ENCODE results near the gene CAPN13. TPM values are rescaled to one million over a fixed set of nuclear protein-coding genes. Genes with fewer than 3 reads are reported as not detected.
"Not testable (repeated sequence)": the region's sequence is repeated elsewhere in the genome, so short reads cannot be mapped to it uniquely, and the experiment has no call there.

The CAPN13 gene
- total RNA-seq, 1 donor from 2014 or later: 0.30 TPM

- DNase-seq: no peak
Observed at GRCh38 chr2:30705056-30705455, 102.2 kb downstream of the CAPN13 start.

GRCh38 chr2:30704309-30705020 is 102.8 kb downstream of the CAPN13 start:
- DNase-seq: no peak

- DNase-seq: no peak
Observed at GRCh38 chr2:30702694-30703093, 104.6 kb downstream of the CAPN13 start.

- DNase-seq: no peak
Observed at GRCh38 chr2:30701782-30702181, 105.5 kb downstream of the CAPN13 start.

- DNase-seq: not testable (repeated sequence)
Observed at GRCh38 chr2:30697242-30698103, 109.8 kb downstream of the CAPN13 start.

- no peak for DNase-seq
Observed at GRCh38 chr2:30695749-30696148, 111.5 kb downstream of the CAPN13 start.

GRCh38 chr2:30694286-30695055 is 112.8 kb downstream of the CAPN13 start:
- peak; percentile 41 for DNase-seq

- DNase-seq: no peak
Observed at GRCh38 chr2:30693821-30694281, 113.4 kb downstream of the CAPN13 start.

GRCh38 chr2:30692829-30693275 is 114.4 kb downstream of the CAPN13 start:
- no peak for DNase-seq

- no peak for DNase-seq
Observed at GRCh38 chr2:30691948-30692828, 115.1 kb downstream of the CAPN13 start.

GRCh38 chr2:30691091-30691947 is 115.9 kb downstream of the CAPN13 start:
- no peak for DNase-seq

- DNase-seq: no peak
Observed at GRCh38 chr2:30690126-30690561, 117.1 kb downstream of the CAPN13 start.

- no peak for DNase-seq
Observed at GRCh38 chr2:30689496-30690125, 117.6 kb downstream of the CAPN13 start.

GRCh38 chr2:30688956-30689401 is 118.3 kb downstream of the CAPN13 start:
- DNase-seq: no peak

GRCh38 chr2:30686669-30687068 is 120.6 kb downstream of the CAPN13 start:
- no peak for DNase-seq

- no peak for DNase-seq
Observed at GRCh38 chr2:30686000-30686399, 121.2 kb downstream of the CAPN13 start.

GRCh38 chr2:30684996-30685395 is 122.2 kb downstream of the CAPN13 start:
- DNase-seq: no peak

- no peak for DNase-seq
Observed at GRCh38 chr2:30684516-30684915, 122.7 kb downstream of the CAPN13 start.

- no peak for DNase-seq
Observed at GRCh38 chr2:30684026-30684425, 123.2 kb downstream of the CAPN13 start.
